Esophagus squamous epithelium (tissue), 5 donors: ENCODE data around the gene NECAB2. TPM values are rescaled to one million over a fixed set of nuclear protein-coding genes. Genes with fewer than 3 reads are reported as not detected.

Source experiments
- DNase-seq: peaks from one replicate; lab custom pipeline; 2025; lab: John Stamatoyannopoulos, UW
- H3K27ac ChIP-seq, 4 donors: fragments of 200-600 bp; sonication (generic); one replicate each; pipeline ENCODE4 v1.5.1; 2016 to 2019; ENCODE audit warnings: mild to moderate bottlenecking in 1 of 4
- H3K27me3 ChIP-seq, 4 donors: fragments of 200-600 bp; sonication (generic); 1 replicate in 3 of 4; 2 replicates in 1 of 4; pipeline versions ENCODE4 v1.5.1 to v1.6.0; 2017 to 2021; ENCODE audit warnings: antibody characterized with exemption in 1 of 4
- H3K36me3 ChIP-seq, 3 donors: fragments of 200-600 bp; sonication (generic); one replicate each; pipeline ENCODE4 v1.5.1; 2016 to 2019
- H3K4me1 ChIP-seq, 3 donors: fragments of 200-600 bp; sonication (generic); one replicate each; pipeline ENCODE4 v1.5.1; 2017 to 2019
- H3K4me3 ChIP-seq, 4 donors: fragments of 200-600 bp; sonication (generic); 1 replicate in 3 of 4; 2 replicates in 1 of 4; pipeline ENCODE4 v1.5.1; 2016 to 2019; ENCODE audit warnings: mild to moderate bottlenecking in 2 of 4, moderate library complexity in 1 of 4
- H3K9me3 ChIP-seq, 3 donors: fragments of 200-600 bp; sonication (generic); one replicate each; pipeline ENCODE4 v1.5.1; 2016 to 2019
- CTCF ChIP-seq, 6 experiments: fragments of 450-650 bp in 4 of 6; fragments of 200-600 bp in 2 of 6; sonication (generic) in 2 of 6; IDR thresholded peaks; one replicate each; pipeline ENCODE4 v1.5.1; 2016 to 2019; ENCODE audit warnings: antibody characterized with exemption in 6 of 6, mild to moderate bottlenecking in 4 of 6, moderate library complexity in 4 of 6
- POLR2A ChIP-seq, 4 donors: fragments of 450-650 bp; IDR thresholded peaks; one replicate each; pipeline ENCODE4 v1.6.1; 2017; ENCODE audit warnings: antibody characterized with exemption in 4 of 4, mild to moderate bottlenecking in 4 of 4, moderate library complexity in 3 of 4
- WGBS, 2 donors: methylation state at CpG; one replicate each; pipeline ENCODE4 v1.1.5; 2018; 5-methylcytosine and 5-hydroxymethylcytosine counted together
- intact Hi-C: fragments of 100-400 bp; cut with DNase I; formaldehyde crosslinking; loops from one replicate; pipeline ENCODE4 v1.15.0; 2022
- total RNA-seq, 4 donors: library from RNA; depleted of rRNA; stranded (reverse); fragments of >200 nt; gene quantifications; one replicate each; pipeline ENCODE4 v1.1.0, GENCODE V29; 2016
- donor health status: DM: yes; HTN: yes; CAD: no.

The NECAB2 gene
- total RNA-seq, 4 donors from 2014 or later, result not detected

- intact Hi-C loops, result no loop called here
- DNase-seq, result no peak
- Histone ChIP-seq H3K36me3 (no peaks in the 10 kb centered on the region), H3K27ac (no peak overlapping the region), H3K27me3 (peaks cover 0 to 22% (median 2%) of the 10 kb centered on the region in 4 donors), H3K4me3 (no peak overlapping the region), H3K4me1 (no peaks in the 10 kb centered on the region), H3K9me3 (peaks cover 0 to 4% (median 0%) of the 10 kb centered on the region in 3 donors)
- TF ChIP-seq CTCF (IDR thresholded peaks at IDR 0.05) (no peak), POLR2A (IDR thresholded peaks at IDR 0.05) (no peak)
- WGBS, 2 donors, result 71 to 79% methylated on average over 4 of the region's 4 CpGs
Observed at GRCh38 chr16:83983491-83983890, 15.4 kb downstream of the NECAB2 start.

GRCh38 chr16:83989300-83989699, 21.3 kb downstream of the NECAB2 start:
- Histone ChIP-seq H3K27ac (no peak overlapping the region), H3K27me3 (peaks cover 0 to 67% (median 2%) of the 10 kb centered on the region in 4 donors), H3K36me3 (no peaks in the 10 kb centered on the region), H3K4me3 (no peak overlapping the region), H3K9me3 (no peaks in the 10 kb centered on the region), H3K4me1 (no peaks in the 10 kb centered on the region)
- no peak for DNase-seq
- 42 to 45% methylated on average over 7 to 8 of the region's 8 CpGs for WGBS, 2 donors
- no peak for TF ChIP-seq POLR2A (IDR thresholded peaks at IDR 0.05)
- TF ChIP-seq CTCF (IDR thresholded peaks at IDR 0.05), result no peak
- intact Hi-C loops, result no loop called here

DNA sequence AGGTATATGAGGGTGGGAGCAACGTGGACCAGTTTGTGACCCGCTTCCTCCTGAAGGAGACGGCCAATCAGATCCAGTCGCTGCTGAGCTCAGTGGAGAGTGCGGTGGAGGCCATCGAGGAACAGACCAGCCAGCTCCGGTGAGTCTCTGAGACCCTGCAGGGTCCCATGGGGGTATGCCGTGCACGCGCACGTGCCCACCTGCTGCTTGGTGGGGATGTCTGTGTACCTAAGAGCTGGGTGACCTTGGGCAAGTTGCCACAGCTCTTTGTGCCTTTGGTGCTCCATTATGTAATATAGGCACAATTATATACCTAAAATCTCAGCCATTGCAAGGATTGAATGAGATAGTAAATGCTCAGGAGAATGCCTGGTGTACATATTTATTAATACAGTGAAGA, 22.4 kb downstream of the NECAB2 start:
- H3K4me3 ChIP-seq, result no peak overlapping the region
- peaks cover 0 to 79% (median 2%) of the 10 kb centered on the region in 4 donors for H3K27me3 ChIP-seq
- WGBS, 2 donors, result 85 to 93% methylated on average over 4 to 5 of the region's 11 CpGs
- no peak for DNase-seq
- H3K27ac ChIP-seq, result no peak overlapping the region
- H3K4me1 ChIP-seq, result peaks cover 0 to 1% (median 0%) of the 10 kb centered on the region in 3 donors
- H3K9me3 ChIP-seq, result no peaks in the 10 kb centered on the region
- intact Hi-C loops, result no loop called here
- no peak for TF ChIP-seq POLR2A (IDR thresholded peaks at IDR 0.05)
- TF ChIP-seq CTCF (IDR thresholded peaks at IDR 0.05), result no peak
- no peaks in the 10 kb centered on the region for H3K36me3 ChIP-seq

- peaks cover 0 to 86% (median 2%) of the 10 kb centered on the region in 4 donors for H3K27me3 ChIP-seq
- 53 to 68% methylated on average over 4 to 5 of the region's 6 CpGs for WGBS, 2 donors
Observed at GRCh38 chr16:83992624-83993023, 24.6 kb downstream of the NECAB2 start.

DNA sequence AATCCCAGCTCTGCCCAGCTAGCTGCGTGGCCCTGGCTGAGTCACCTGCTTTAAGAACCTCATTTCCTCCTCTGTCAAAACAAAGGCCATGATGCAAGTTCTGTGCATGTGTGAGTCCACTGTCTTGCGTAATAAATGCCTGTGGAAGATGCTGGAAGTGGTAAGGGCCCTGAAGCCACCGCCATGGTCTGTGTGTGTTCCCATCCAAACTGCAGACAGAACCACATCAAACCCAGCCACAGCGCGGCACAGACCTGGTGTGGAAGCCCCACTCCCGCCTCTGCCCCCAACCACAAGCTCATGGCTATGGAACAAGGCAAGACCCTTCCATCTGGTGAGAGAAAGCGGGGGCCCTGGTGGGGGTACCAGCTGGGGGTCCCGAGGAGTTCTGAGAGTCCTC, 26.0 kb downstream of the NECAB2 start:
- DNase-seq, result no peak
- TF ChIP-seq CTCF (IDR thresholded peaks at IDR 0.05) (no peak), POLR2A (IDR thresholded peaks at IDR 0.05) (no peak)
- Histone ChIP-seq H3K36me3 (no peaks in the 10 kb centered on the region), H3K9me3 (no peaks in the 10 kb centered on the region), H3K4me1 (peaks cover 0 to 6% (median 0%) of the 10 kb centered on the region in 3 donors), H3K27me3 (peaks cover 0 to 86% (median 0%) of the 10 kb centered on the region in 4 donors), H3K27ac (no peak overlapping the region), H3K4me3 (no peak overlapping the region)
- intact Hi-C loops, result no loop called here
- 76% methylated on average over 5 of the region's 8 CpGs; no CpG with 5 or more reads in 1 of the 2 donors for WGBS, 2 donors

More at GRCh38 chr16:83992624-83993023, 24.6 kb downstream of the NECAB2 start:
- no peaks in the 10 kb centered on the region for H3K9me3 ChIP-seq
- no peak for TF ChIP-seq POLR2A (IDR thresholded peaks at IDR 0.05)
- no peak for TF ChIP-seq CTCF (IDR thresholded peaks at IDR 0.05)
- peaks cover 0 to 6% (median 0%) of the 10 kb centered on the region in 3 donors for H3K4me1 ChIP-seq
- no peak for DNase-seq
- no peaks in the 10 kb centered on the region for H3K36me3 ChIP-seq
- no peak overlapping the region for H3K4me3 ChIP-seq
- intact Hi-C loops, result no loop called here
- no peak overlapping the region for H3K27ac ChIP-seq
